ENCODE results near the gene LDLRAD3. TPM values are rescaled to one million over a fixed set of nuclear protein-coding genes. Genes with fewer than 3 reads are reported as not detected.

LDLRAD3 gene
- total RNA-seq, 4 donors from 2014 or later: 19.4 to 49.5 (median 31.0) TPM

GRCh38 chr11:36274414-36274813, 330.6 kb downstream of the LDLRAD3 start:
- peaks cover 0 to 17% (median 0%) of the 10 kb centered on the region in 4 donors for H3K9me3 ChIP-seq
- H3K36me3 ChIP-seq: peaks cover 4 to 95% (median 23%) of the 10 kb centered on the region in 3 donors
- 93% methylated on average over 7 of the region's 7 CpGs for WGBS, 2 donors
- no peak overlapping the region for H3K4me3 ChIP-seq
- H3K27me3 ChIP-seq: no peaks in the 10 kb centered on the region
- no peak for TF ChIP-seq CTCF (IDR thresholded peaks at IDR 0.05)
- no peak for TF ChIP-seq EP300 (IDR thresholded peaks at IDR 0.05)
- TF ChIP-seq POLR2A (IDR thresholded peaks at IDR 0.05): no peak
- no peak overlapping the region for H3K27ac ChIP-seq
- no peaks in the 10 kb centered on the region for H3K4me1 ChIP-seq
- DNase-seq (ENCODE audit: low spot score in 2 of 2): no peak

- Histone ChIP-seq H3K9me3 (peaks cover 0 to 20% (median 0%) of the 10 kb centered on the region in 4 donors), H3K27me3 (no peaks in the 10 kb centered on the region), H3K4me3 (no peak overlapping the region), H3K27ac (no peak overlapping the region), H3K4me1 (no peaks in the 10 kb centered on the region), H3K36me3 (peaks cover 0 to 68% (median 13%) of the 10 kb centered on the region in 3 donors)
- no peak for DNase-seq (ENCODE audit: low spot score in 2 of 2)
- TF ChIP-seq POLR2A (IDR thresholded peaks at IDR 0.05) (no peak), EP300 (IDR thresholded peaks at IDR 0.05) (no peak)
- 62 to 64% methylated on average over 12 to 13 of the region's 13 CpGs for WGBS, 2 donors
Observed at GRCh38 chr11:36278531-36279282, 334.8 kb downstream of the LDLRAD3 start.

- no peak for DNase-seq (ENCODE audit: low spot score in 2 of 2)
- Histone ChIP-seq H3K27me3 (no peaks in the 10 kb centered on the region), H3K36me3 (peaks cover 0 to 50% (median 9%) of the 10 kb centered on the region in 3 donors), H3K4me1 (no peaks in the 10 kb centered on the region), H3K4me3 (no peak overlapping the region), H3K9me3 (peaks cover 0 to 19% (median 0%) of the 10 kb centered on the region in 4 donors), H3K27ac (no peak overlapping the region)
- no peak for TF ChIP-seq CTCF (IDR thresholded peaks at IDR 0.05)
- TF ChIP-seq POLR2A (IDR thresholded peaks at IDR 0.05): no peak
- no peak for TF ChIP-seq EP300 (IDR thresholded peaks at IDR 0.05)
- WGBS, 2 donors: 59 to 71% methylated on average over 1 of the region's 1 CpG
Observed at GRCh38 chr11:36280531-36280930, 336.7 kb downstream of the LDLRAD3 start.

Small RNAs within 50 kb of the gene (small RNA-seq; reads per million reads assigned to genes)
- not detected for gene MIR3973
